Right forelimb (tissue), 1 donor: ENCODE results near the gene COL4A2.

Experiments used
- DNase-seq: peaks from one replicate; pipeline ENCODE4 v3.0.0-alpha.2; 2018

Gene COL4A2

GRCh38 chr13:110503979-110504499 lies 197.0 kb downstream of the COL4A2 start:
- DNase-seq: no peak

GRCh38 chr13:110505594-110505993 lies 198.5 kb downstream of the COL4A2 start:
- no peak for DNase-seq

- DNase-seq: no peak
Measured at GRCh38 chr13:110506396-110506795, 199.3 kb downstream of the COL4A2 start.

- no peak for DNase-seq
Measured at GRCh38 chr13:110506859-110507566, 199.9 kb downstream of the COL4A2 start.

- no peak for DNase-seq
Measured at GRCh38 chr13:110507678-110508381, 200.7 kb downstream of the COL4A2 start.

GRCh38 chr13:110509478-110509926 lies 202.4 kb downstream of the COL4A2 start:
- no peak for DNase-seq

- DNase-seq: no peak
Measured at GRCh38 chr13:110509971-110510786, 203.1 kb downstream of the COL4A2 start.

- no peak for DNase-seq
Measured at GRCh38 chr13:110511509-110512181, 204.6 kb downstream of the COL4A2 start.

GRCh38 chr13:110512198-110512740 lies 205.2 kb downstream of the COL4A2 start:
- no peak for DNase-seq

GRCh38 chr13:110516500-110516899 lies 209.4 kb downstream of the COL4A2 start:
- no peak for DNase-seq

GRCh38 chr13:110517505-110518225 lies 210.6 kb downstream of the COL4A2 start:
- no peak for DNase-seq

GRCh38 chr13:110518226-110518525 lies 211.1 kb downstream of the COL4A2 start:
- no peak for DNase-seq

- no peak for DNase-seq
Measured at GRCh38 chr13:110518571-110518970, 211.5 kb downstream of the COL4A2 start.

- DNase-seq: no peak
Measured at GRCh38 chr13:110519046-110519445, 212.0 kb downstream of the COL4A2 start.

GRCh38 chr13:110519506-110519905 lies 212.4 kb downstream of the COL4A2 start:
- no peak for DNase-seq

- DNase-seq: no peak
Measured at GRCh38 chr13:110520431-110521295, 213.6 kb downstream of the COL4A2 start.

GRCh38 chr13:110521296-110521680 lies 214.2 kb downstream of the COL4A2 start:
- DNase-seq: no peak

GRCh38 chr13:110521946-110522345 lies 214.9 kb downstream of the COL4A2 start:
- DNase-seq: no peak

- no peak for DNase-seq
Measured at GRCh38 chr13:110522721-110523120, 215.6 kb downstream of the COL4A2 start.

- no peak for DNase-seq
Measured at GRCh38 chr13:110523180-110523579, 216.1 kb downstream of the COL4A2 start.
